ENCODE data around the gene HS2ST1. TPM values are rescaled to one million over a fixed set of nuclear protein-coding genes. Genes with fewer than 3 reads are reported as not detected.

The HS2ST1 gene
- total RNA-seq, 1 experiment from 2014 or later = 19.0 TPM

DNA sequence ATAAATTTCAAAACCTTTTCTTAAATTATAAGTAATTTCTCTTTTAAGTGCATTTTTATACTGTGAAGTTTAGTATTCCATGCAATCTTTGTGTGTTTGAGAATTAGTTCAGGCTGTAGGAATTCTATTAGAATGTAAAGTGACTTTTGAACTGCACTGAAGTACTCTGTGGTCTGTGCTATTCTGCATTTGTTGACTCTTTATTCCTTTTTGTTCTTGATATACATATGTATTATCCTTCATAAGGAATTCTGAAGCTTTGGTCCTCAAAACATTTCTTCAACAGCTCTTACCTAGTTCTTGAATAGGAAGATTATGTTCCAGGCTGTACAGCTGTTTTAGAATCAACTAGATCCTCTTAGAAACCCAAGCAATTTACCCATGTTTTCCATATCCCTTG lies 158.0 kb downstream of the HS2ST1 start:
- DNase-seq (ENCODE audit: low read depth, low spot score) = no peak
- in situ Hi-C loops (cut with HindIII; ENCODE audit: low pct_unique_long_range_greater_than_20kb, low sequenced_read_pairs) = no loop called here

DNA sequence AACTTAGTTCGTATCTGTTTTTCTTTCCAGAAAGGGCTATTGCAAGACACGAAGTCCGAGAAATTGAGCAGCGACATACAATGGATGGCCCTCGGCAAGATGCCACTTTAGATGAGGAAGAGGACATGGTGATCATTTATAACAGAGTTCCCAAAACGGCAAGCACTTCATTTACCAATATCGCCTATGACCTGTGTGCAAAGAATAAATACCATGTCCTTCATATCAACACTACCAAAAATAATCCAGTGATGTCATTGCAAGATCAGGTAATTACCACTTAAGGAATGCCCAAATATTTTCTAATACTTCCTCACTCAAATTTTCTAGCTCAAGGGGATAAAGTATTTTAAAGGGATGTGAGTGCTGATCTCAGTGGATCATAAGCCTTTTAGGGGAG lies 158.5 kb downstream of the HS2ST1 start:
- in situ Hi-C loops (cut with HindIII; ENCODE audit: low pct_unique_long_range_greater_than_20kb, low sequenced_read_pairs) = no loop called here
- DNase-seq (ENCODE audit: low read depth, low spot score) = no peak

DNA sequence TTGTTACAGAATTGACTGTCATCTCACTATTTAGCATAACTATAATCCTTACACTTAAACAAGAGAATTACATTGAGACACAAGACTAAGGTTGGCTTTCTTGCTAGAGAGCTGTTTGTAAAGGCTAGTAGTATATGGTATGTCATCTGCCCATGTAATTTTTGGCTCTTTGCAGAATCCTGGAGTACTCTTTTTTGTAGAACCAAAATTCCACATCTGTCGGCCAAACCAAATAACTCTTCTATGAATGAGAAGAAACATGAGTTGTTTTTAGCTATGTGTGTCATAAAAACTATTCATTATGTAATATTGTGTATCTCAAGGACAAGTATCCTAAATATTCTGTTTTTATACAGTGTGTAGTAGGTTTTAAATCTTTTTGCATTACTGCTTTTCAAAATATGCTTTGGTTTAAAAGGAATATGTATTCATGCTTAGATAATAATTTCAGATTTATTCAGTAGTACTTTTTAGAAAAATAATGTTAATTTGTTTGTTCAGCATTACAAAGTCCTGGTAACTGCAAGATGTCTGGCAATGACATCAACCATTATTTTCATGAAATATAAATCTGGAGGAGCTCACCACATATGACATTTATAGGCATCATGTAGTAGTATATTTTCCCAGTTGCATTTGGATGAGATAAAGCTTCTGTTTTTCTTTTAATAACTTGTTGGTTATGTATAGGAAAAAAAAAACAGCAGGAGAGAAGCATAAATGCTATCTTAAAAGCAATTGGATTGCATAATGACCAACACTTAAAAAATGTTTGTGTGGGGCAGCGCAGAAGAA lies 159.8 kb downstream of the HS2ST1 start:
- no peak for DNase-seq (ENCODE audit: low read depth, low spot score)
- in situ Hi-C loops (cut with HindIII; ENCODE audit: low pct_unique_long_range_greater_than_20kb, low sequenced_read_pairs) = no loop called here

DNA sequence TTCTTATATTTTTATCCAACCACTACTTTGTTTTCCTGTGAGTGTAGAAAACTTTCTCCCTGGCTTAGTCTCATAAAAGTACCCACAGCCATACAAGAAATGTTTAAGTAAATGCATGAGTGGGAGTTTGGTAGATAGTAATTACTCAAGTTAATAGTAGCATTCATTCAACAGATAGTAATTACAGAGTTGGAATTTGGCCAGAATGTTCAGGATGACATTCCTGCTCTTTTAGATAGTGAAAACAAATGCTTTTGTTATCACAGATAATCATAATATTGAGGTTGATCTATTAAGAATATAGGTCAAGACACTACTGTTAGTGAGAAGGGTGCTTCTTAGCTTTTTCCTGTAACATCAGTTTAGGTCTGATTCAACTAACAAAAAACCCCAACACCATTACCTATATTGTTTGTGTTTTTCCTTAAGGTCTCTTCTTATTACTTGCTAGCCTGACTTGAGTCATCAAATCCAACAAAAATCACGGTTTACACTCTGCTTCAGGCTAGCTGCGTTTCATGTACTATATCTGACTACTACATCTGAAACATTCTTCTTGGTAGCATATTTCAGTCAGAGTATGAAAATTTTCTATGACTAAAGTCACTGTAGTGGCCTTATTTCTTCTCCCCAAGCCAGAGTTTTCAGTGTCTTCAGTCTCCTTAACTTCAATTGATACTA lies 163.7 kb downstream of the HS2ST1 start:
- no peak for DNase-seq (ENCODE audit: low read depth, low spot score)
- in situ Hi-C loops (cut with HindIII; ENCODE audit: low pct_unique_long_range_greater_than_20kb, low sequenced_read_pairs) = no loop called here

DNA sequence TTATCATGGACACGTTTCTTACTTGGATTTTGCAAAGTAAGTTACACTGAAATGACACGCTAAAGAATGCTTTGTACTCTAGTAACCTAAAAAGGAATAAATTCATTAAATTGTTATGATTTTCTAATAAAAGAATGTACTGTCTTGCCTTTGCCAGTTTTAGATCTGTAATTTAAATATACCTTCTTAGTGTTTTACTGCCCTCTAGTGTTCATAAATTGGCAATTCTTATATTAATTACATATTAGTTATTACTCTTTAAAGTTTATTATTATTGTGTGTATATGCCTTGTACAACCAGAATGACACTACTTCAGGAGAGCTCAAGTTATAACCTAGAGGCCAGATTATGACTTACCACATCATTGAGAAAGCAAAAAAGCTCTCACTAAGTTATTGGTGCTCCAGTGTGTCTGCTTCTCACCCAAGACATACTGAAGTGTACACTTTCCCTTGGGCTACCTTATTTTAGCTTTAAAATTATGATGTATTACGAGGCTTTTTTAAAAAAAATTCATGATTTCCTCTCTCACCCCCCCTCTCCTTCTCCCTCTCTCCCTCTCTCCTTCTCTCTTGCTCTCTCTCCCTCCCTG lies 169.9 kb downstream of the HS2ST1 start:
- in situ Hi-C loops (cut with HindIII; ENCODE audit: low pct_unique_long_range_greater_than_20kb, low sequenced_read_pairs) = no loop called here
- peak; percentile 55 for DNase-seq (ENCODE audit: low read depth, low spot score)

DNA sequence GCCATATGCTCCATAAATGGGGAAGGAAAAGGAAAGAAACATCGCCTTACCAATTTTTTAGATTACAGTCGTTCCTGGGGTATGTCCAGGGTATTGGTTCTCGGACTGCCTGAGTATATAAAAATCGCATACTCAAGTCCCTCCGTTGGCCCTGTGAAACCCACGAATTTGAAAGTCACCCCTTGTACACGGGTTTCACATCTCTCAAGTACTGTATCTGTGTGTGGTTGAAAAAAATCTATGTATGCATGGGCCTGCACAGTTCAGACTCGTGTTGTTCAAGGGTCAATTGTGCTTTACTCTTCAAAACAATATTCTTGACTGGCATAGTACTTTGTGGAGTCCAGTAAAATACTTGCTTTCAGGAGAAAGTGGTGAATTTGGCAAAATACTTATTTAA lies 171.7 kb downstream of the HS2ST1 start:
- in situ Hi-C loops (cut with HindIII; ENCODE audit: low pct_unique_long_range_greater_than_20kb, low sequenced_read_pairs) = no loop called here
- no peak for DNase-seq (ENCODE audit: low read depth, low spot score)

DNA sequence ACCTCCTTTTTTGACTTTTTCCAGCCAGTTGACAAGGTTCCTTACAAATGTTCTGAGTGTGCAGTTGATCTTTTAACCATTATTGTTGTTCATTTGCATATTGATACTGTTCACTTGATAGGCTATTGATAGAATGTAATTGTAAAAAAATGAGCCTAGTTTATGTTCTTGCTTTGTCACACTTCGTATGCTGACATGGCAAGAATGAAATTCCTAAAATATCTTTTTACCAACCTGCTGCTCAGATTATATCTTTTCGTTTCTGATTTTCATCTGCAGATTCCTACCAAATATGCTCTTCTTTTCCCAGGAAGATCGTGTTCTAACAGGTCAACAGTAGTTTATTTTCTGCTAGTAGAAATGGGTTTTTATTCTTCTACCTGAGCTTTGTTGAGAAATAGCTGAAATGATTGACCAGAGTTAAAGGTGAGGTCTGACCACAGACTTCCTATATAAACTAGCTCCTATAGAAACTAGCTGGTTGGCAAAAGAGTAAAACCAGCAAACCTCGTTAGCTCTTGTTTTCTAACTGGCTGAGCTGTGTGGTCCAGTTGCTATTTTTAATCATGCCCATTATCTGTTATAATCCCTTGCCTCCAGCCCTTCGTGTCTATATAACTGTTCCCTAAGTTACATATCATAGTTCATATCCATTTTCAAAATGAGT lies 174.8 kb downstream of the HS2ST1 start:
- no peak for DNase-seq (ENCODE audit: low read depth, low spot score)
- in situ Hi-C loops (cut with HindIII; ENCODE audit: low pct_unique_long_range_greater_than_20kb, low sequenced_read_pairs) = no loop called here

DNA sequence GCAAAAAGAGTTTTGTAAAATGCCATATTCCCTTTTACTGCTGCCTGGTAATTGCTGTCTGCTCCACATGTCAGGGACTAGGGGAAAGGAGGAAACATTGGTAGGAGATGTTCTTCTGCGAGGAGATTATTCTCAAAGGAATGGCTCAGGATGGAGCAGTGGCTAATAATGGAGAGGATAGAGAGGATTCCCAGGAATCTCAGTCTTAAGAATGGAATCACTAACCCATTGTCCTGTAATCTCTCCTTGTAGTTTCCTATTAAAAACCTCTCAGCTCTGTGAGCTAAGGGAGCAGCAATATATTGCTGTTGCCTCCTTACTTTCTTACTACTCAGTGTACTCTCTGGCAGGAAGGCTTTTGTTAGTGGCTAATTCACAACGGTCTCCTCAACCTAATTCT lies 175.4 kb downstream of the HS2ST1 start:
- in situ Hi-C loops (cut with HindIII; ENCODE audit: low pct_unique_long_range_greater_than_20kb, low sequenced_read_pairs) = no loop called here

DNA sequence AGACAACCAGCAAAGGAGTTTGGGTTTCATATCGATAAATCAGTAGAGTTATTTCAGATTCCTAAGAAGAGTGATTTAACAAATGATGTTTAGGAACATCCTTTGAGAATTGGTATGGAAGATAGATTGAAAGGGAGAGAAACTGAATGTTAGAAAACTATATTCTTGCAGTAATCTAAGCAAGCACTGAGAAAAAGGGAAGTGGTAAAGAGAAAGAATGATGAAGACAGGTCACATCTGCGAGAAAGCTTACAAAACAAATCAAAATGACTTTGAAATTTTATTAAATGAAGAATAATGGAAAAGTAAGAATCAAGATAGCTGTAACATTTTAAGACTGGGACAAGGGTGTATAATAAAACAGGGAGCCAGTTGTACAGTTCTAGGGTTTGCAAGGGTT lies 177.0 kb downstream of the HS2ST1 start:
- DNase-seq (ENCODE audit: low read depth, low spot score) = no peak
- in situ Hi-C loops (cut with HindIII; ENCODE audit: low pct_unique_long_range_greater_than_20kb, low sequenced_read_pairs) = no loop called here

More for the DNA sequence above, 175.4 kb downstream of the HS2ST1 start:
- DNase-seq (ENCODE audit: low read depth, low spot score) = no peak

DNA sequence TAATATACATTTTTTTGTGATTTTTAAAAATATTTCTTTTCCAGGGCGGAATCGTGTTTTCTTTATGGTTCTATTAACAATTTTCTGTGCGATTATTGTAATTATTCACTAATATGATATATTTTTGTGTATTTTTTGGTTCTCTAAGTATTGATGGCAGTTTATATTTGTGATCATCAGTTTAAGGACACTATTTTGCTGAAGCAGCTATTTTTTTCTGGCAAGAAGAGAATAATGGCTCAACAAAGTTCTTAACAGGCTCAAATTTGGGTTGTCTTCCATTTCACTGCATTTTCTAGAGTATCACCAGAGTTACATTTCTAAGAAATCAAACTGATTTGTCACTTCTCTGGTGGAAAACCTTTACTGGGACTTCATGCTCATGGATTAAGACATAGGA lies 178.4 kb downstream of the HS2ST1 start:
- no peak for DNase-seq (ENCODE audit: low read depth, low spot score)
- in situ Hi-C loops (cut with HindIII; ENCODE audit: low pct_unique_long_range_greater_than_20kb, low sequenced_read_pairs) = no loop called here

DNA sequence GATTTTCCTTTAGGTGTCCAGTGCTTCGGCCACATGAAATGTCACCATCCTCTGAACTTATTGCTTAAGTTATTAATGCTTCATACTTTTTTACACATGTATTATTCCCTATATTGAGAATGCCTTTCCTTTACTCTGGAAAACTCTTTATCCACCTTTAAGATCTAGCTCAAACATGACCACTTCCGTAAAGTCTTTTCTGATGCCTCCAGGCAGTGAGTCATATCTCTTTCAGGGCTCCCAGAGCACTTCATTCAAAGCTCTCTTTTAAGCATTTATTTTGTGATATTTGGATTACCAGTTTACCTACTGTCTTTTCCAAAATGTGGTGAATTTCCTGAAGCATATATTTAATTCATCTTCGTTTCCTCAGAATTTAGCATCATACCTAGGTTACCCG lies 178.9 kb downstream of the HS2ST1 start:
- in situ Hi-C loops (cut with HindIII; ENCODE audit: low pct_unique_long_range_greater_than_20kb, low sequenced_read_pairs) = no loop called here
- DNase-seq (ENCODE audit: low read depth, low spot score) = peak; percentile 33

DNA sequence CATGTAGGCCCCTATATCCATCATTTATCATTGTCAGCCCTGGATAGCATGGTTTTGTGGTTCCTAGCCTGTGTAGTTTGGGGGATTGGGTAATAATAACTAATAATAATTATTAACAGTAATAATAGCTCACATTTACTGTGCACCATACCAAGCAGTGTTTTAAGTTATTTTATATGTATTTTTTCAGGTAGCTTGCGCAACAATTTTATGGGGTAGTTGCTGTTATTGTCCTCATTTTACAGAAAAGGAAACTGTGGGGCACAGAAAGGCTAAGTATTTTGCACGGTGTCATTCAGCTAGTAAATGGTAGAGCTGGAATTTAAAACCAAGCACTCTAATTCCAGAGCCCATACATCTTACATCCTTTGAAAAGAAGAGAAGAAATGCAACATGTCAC lies 179.8 kb downstream of the HS2ST1 start:
- in situ Hi-C loops (cut with HindIII; ENCODE audit: low pct_unique_long_range_greater_than_20kb, low sequenced_read_pairs) = no loop called here
- DNase-seq (ENCODE audit: low read depth, low spot score) = no peak

DNA sequence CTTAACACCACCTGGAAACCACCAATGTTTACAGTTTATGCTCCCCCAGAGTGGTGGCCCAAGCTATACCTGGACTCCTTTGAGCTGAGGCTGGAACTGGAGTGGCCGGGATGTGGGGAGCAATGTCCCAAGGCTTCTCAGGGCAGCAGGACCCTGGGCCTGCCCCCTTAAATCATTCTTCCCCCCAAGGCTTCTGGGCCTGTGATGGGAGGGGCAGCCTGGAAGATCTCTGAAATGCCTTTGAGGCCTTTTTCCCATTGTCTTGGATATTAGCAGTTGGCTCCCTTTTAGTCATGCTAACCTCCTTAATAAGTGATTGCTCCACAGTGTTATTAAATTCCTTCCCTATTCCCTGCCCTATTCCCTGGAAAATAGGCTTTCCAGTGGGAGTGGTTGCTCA lies 185.8 kb downstream of the HS2ST1 start:
- in situ Hi-C loops (cut with HindIII; ENCODE audit: low pct_unique_long_range_greater_than_20kb, low sequenced_read_pairs) = no loop called here
- DNase-seq (ENCODE audit: low read depth, low spot score) = no peak

DNA sequence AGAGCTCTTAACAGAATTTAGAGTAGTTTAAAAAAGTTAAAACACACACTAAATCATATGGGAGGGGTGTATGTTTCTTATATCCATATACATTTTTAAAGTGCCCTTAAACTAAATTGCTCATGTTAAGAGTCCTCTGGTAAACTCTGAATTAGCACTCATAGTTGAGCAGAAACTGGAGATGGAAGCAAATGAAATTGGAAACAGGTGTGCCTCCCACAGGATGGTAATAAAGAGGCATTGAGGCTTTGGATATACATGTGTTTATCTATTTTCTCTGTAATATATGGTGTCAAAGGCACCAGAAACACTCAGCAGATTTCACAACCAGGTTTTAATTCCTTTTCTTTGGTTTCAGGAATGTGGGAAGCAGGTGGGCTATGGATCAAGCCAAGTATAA lies 188.6 kb downstream of the HS2ST1 start:
- DNase-seq (ENCODE audit: low read depth, low spot score) = no peak
- in situ Hi-C loops (cut with HindIII; ENCODE audit: low pct_unique_long_range_greater_than_20kb, low sequenced_read_pairs) = no loop called here

DNA sequence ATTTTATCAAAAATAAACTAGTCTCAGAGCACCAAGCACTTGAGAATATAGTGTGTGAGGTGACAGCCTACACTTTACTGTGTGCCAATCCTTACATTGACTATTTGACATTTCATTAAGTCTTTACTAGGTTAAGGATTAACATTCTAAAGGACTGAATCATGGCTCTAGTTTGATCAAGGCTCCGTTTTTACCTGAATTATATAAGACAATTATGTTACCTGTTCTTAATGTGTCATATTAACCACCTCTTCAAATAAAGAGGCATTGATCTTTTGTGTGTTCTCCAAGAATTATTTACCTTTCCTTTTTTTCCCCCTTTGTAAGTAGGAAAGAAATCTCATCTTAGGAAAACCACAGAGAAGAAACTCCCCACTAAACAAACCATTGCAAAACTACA lies 189.7 kb downstream of the HS2ST1 start:
- DNase-seq (ENCODE audit: low read depth, low spot score) = no peak
- in situ Hi-C loops (cut with HindIII; ENCODE audit: low pct_unique_long_range_greater_than_20kb, low sequenced_read_pairs) = no loop called here

DNA sequence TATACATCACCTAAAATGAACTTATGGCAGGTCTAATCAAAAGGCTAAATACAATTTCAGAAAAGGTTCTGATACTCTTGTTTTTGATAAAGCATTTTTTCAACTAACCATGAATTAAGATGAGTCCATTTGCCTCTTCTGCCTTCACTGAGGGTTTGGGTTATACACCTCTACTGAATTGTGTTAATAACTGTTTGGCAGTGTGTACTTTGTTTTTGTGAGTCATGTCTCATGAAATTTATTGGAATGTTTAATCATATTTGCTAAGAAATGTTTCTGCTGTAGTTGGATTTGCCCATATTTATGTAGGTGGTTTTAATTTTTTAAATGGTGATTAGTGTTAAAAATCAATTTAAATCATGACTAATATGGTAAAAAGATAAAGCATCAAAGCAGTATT lies 190.5 kb downstream of the HS2ST1 start:
- in situ Hi-C loops (cut with HindIII; ENCODE audit: low pct_unique_long_range_greater_than_20kb, low sequenced_read_pairs) = no loop called here
- no peak for DNase-seq (ENCODE audit: low read depth, low spot score)

DNA sequence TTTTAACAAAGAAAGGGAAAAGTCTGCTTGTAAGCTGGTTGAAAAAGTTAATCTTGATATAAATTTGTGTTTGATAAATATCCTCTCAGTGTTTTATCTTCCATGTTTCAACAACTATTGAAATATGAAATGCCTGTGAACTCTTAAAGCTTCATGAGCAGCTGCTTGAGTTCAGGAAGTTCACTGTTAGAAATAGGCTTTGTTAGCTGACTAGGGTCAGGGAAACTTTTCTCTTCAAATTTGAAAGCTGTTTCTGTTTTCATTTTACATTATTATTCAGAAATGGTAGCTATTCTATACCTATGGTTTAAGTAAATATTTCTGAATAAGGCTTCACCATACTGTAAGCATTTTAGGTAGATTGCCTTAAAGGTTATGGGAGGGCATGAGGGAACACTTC lies 191.7 kb downstream of the HS2ST1 start:
- no peak for DNase-seq (ENCODE audit: low read depth, low spot score)
- in situ Hi-C loops (cut with HindIII; ENCODE audit: low pct_unique_long_range_greater_than_20kb, low sequenced_read_pairs) = no loop called here

DNA sequence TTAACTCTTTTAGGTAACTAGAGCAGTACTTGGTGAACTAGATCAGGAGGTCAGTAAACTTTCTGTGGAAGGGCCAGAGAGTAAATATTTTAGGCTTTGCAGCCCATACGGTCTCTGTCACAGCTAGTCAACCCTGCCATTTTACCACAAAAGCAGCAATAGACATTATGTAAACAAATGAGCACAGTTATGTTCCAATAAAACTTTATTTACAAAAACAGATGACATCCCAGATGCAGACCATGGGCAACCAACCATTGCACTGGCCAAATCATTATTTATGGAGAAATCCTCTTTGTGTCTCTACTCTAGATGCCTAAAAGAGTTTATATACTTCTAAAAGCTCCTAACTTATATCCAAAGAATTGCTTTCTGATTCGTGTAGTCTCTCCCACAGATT lies 192.4 kb downstream of the HS2ST1 start:
- in situ Hi-C loops (cut with HindIII; ENCODE audit: low pct_unique_long_range_greater_than_20kb, low sequenced_read_pairs) = no loop called here
- no peak for DNase-seq (ENCODE audit: low read depth, low spot score)

Data from SK-MEL-5 (cell line).